CD1c-positive myeloid dendritic cell (primary cell): Measurements from ENCODE around the gene SULT1A3.
"Not testable (repeated sequence)": the region's sequence is repeated elsewhere in the genome, so short reads cannot be mapped to it uniquely, and the experiment has no call there.

Source experiments
- DNase-seq: peaks from one replicate; pipeline ENCODE4 v3.0.0-alpha.2; 2016; ENCODE audit errors: extremely low spot score

The SULT1A3 gene

DNA sequence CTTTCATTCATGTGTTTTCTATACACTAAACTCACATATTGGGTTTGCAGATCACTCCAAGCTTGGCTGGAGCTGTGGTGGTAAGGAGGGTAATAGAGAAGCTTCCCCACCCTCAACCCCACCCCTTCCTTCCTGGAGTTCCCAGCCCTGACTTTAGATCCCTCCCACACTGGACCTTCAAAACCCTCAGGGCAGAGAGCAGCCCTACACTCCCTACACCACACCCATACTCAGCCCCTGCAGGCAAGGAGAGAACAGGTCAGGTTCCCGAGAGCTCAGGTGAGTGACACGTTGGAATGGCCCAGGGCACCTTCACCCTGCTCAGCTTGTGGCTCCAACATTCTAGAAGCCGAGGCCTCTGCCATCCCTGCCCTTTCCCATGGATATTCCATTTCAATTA is at the start of gene SULT1A3:
SULT1A3 (plus strand) TSS at position 207 of the 400 bp plus-strand sequence. CDS start 1,474 bp downstream, outside the sequence.
- DNase-seq: not testable (repeated sequence)

DNA sequence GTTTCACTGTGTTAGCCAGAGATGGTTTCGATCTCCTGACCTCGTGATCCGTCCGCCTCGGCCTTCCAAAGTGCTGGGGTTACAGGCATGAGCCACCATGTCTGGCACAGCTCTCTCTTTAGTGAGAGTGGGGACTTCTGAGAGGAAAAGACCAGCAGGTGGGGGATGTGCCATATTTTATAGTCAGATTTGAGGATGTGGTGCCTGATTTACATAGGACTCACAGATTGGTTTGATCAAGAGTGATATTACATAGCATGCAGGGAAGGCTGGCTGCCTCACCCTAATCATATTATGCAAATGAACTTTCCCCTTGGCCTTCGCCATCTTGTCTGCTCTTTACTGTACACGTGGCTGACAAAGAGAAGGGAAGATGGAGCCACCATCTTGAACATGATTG is 48.0 kb upstream of the SULT1A3 start:
- no peak for DNase-seq

GRCh38 chr16:30152517-30152916 is 46.5 kb upstream of the SULT1A3 start:
- DNase-seq: no peak

DNA sequence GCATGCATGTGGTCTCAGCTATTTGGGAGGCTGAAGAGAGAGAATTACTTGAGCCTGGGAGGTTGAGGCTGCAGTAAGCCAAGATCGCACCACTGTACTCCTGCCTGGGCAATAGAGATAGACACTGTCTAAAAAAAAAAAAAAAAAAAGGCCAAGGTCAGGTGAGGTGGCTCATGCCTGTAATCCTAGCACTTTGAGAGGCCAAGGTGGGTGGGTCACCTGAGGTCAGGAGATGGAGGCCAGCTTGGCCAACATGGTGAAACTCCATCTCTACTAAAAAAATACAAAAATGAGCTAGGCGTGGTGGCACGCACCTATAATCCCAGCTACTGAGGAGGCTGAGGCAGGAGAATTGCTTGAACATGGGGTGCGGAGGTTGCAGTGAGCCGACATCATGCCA is 43.9 kb upstream of the SULT1A3 start:
- DNase-seq: no peak

GRCh38 chr16:30157214-30157613 is 41.8 kb upstream of the SULT1A3 start:
- no peak for DNase-seq

DNA sequence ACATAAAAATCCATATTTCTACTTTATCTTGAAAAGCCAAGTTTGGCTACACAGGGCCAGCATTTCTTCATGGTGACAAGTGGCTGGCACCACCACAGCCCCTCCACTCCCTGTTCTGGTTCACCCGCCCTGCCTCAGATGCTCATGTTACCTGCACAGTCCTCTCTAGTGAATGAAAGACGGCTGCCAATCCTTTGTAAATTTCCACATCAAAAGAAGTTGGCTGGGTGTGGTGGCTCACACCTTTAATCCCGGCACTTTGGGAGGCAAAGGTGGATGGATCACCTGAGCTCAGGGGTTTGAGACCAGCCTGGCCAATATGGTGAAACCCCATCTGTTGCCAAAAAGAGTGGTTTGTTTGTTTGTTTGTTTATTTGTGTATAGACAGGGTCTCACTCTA is 35.5 kb upstream of the SULT1A3 start:
- DNase-seq: no peak

GRCh38 chr16:30166202-30166902 is 32.7 kb upstream of the SULT1A3 start:
- peak; percentile 86 for DNase-seq

DNA sequence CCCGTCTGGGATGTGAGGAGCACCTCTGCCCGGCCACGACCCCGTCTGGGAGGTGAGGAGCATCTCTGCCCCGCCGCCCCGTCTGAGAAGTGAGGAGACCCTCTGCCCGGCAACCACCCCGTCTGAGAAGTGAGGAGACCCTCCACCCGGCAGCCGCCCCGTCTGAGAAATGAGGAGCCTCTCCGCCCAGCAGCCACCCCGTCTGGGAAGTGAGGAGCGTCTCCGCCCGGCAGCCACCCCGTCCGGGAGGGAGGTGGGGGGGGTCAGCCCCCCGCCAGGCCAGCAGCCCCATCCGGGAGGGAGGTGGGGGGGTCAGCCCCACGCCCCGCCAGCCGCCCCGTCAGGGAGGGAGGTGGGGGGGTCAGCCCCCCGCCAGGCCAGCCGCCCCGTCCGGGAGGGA is 30.3 kb upstream of the SULT1A3 start:
- not testable (repeated sequence) for DNase-seq

- not testable (repeated sequence) for DNase-seq
Observed at GRCh38 chr16:30169416-30169815, 29.6 kb upstream of the SULT1A3 start.

GRCh38 chr16:30170145-30170544 is 28.9 kb upstream of the SULT1A3 start:
- DNase-seq: not testable (repeated sequence)

GRCh38 chr16:30173054-30173453 is 26.0 kb upstream of the SULT1A3 start:
- no peak for DNase-seq

- DNase-seq: peak; percentile 39
Observed at GRCh38 chr16:30176876-30177275, 22.2 kb upstream of the SULT1A3 start.

DNA sequence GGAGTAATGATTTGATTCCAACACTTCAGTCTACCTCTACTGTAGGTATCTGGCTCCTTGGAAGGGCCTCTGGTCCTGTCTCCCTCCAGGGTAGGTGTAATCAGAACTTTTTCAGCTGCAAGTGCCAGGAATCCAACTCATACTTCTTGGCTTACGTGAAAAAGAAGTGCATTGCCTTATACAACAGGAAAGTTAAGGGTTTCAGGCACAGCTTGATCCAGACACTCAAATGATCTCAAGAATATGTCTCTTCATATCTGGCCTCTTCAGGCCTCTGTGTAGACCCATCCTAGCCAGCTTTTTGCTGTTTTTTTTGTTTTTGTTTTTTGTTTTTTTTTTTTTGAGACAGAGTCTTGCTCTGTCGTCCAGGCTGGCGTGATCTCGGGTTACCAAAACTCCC is 19.9 kb upstream of the SULT1A3 start:
- DNase-seq: no peak

GRCh38 chr16:30179931-30180330 is 19.1 kb upstream of the SULT1A3 start:
- DNase-seq: no peak

- DNase-seq: no peak
Observed at GRCh38 chr16:30180741-30181140, 18.3 kb upstream of the SULT1A3 start.

- peak; percentile 87 for DNase-seq
Observed at GRCh38 chr16:30183233-30184095, 15.6 kb upstream of the SULT1A3 start, which contains the start of gene CORO1A. Gene CORO1A (plus strand): TSS chr16:30183602. CDS start chr16:30185210, 1,608 bp downstream.

GRCh38 chr16:30184096-30184890 is 14.8 kb upstream of the SULT1A3 start:
- peak; percentile 65 for DNase-seq

- peak; percentile 26 for DNase-seq
Observed at GRCh38 chr16:30184891-30185682, 14.0 kb upstream of the SULT1A3 start.

DNA sequence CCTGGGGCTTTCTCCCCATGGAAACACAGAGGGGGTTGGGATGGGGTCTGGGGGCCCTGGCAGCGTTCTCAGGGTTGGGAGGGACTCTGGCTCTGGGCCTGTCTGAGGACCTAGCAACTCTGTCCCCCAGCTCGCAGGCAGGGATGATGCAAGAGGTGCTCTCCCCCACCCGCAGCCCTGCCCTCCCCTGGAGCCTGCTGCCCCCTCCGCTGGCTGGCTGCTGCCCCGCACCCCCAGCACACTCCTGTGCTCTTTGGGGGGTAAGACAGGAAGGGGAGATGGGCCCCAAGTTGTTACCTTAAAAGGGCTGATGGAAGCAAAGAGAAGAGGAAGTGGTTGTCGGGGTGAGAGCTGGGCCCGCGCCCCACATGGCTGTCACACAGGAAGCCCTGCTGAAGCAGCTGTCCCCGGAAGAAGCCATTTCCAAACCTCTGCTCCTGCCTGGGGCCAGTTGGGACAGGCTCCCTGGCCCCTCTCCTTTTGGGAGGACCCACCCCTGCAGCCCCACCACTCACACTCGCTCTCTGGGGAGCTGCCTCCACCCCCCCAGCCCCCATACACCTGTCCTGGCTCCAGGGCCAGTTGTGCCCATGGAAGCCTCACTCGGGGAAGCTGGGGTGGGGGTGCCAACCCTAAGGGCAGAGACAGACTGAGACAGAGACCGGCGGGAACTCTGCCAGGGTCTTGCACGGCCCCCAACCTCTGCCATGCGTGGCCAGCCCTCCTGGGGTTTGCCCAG is 13.2 kb upstream of the SULT1A3 start:
- DNase-seq: peak; percentile 77

GRCh38 chr16:30186444-30186781 is 12.6 kb upstream of the SULT1A3 start:
- peak; percentile 3 for DNase-seq
